ENCODE data around the gene GALNT16.
"Not testable (repeated sequence)": the region's sequence is repeated elsewhere in the genome, so short reads cannot be mapped to it uniquely, and the experiment has no call there.

The GALNT16 gene

DNA sequence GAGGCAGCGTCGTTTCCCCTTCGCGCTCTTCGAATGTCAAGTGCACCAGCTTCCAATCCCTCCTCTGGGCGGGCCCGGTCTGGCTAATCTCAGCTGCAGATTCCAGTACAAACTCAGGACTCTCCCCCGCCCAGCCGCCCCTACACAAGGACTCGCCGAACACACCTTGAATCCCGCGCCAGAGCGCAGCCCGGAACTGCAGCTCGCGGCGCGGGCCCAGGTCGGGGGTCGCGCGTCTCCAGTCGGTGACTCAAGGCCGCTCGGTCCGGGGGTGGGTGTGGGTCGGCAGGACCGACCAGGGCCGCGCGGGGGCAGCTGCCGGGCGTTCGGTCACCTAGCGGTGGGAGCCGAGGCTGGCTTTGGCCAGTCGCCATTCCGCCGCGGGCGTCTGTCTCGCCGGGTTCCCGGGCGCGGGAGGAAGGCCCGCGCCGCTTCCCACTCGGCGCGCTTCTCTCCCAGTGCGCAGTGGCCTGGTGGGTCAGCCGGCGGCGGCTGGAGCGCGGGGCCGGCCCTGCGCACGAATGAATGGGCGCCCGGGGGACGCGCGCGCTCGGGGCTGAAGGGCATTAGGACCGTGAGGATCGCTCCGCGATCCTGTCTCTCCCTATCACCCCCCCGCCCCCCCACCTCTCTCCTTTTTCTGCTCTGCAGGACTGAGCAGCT lies at the start of gene GALNT16:
Gene GALNT16 (plus strand): TSS at position 632 of the 663 bp plus-strand sequence. CDS start 133 bp downstream, outside the sequence.
- peak; percentile 72 for DNase-seq

GRCh38 chr14:69214393-69214792 lies 45.6 kb upstream of the GALNT16 start:
- no peak for DNase-seq

DNA sequence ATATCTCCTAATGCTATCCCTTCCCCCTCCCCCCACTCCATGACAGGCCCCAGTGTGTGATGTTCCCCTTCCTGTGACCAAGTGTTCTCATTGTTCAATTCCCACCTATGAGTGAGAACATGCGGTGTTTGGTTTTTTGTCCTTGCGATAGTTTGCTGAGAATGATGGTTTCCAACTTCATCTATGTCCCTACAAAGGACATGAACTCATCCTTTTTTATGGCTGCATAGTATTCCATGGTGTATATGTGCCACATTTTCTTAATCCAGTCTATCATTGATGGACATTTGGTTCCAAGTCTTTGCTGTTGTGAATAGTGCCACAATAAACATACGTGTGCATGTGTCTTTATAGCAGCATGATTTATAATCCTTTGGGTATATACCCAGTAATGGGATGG lies 42.3 kb upstream of the GALNT16 start:
- DNase-seq = not testable (repeated sequence)

DNA sequence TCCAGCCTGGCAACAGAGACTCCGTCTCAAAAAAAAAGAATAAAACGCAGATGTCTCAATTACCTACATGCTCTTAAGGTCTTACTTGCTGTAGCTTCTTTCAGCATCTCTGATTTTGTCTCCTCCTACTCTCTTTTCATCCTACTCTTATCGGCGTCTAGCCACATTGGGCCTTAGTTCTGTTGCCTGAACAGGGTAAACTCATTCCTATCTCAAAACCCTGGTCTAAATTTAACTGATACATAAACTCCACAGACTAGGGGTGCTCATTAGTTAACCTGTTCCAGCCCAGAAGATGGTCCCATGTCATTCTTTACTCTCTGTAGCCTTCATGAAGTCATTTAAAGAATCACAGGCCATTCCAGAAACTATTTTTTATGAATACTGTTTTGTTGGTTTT lies 35.0 kb upstream of the GALNT16 start:
- DNase-seq = no peak

DNA sequence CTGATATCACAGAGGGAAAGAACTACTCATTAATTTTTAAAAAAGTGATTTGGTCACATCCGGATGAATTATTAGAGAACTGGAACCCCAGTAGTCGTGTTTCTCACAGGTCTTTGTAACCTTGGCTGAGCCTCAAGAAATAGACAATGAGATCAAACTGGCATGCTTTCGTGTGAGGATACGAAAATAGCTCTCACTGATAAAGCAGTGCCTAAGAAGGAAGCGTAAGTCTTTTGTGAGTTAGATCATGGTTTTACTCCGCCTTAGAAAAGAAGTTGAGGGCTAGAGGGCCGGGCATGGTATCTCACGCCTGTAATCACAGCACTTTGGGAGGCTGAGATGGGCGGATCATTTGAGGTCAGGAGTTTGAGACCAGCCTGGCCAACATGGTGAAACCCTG lies 33.8 kb upstream of the GALNT16 start:
- no peak for DNase-seq

DNA sequence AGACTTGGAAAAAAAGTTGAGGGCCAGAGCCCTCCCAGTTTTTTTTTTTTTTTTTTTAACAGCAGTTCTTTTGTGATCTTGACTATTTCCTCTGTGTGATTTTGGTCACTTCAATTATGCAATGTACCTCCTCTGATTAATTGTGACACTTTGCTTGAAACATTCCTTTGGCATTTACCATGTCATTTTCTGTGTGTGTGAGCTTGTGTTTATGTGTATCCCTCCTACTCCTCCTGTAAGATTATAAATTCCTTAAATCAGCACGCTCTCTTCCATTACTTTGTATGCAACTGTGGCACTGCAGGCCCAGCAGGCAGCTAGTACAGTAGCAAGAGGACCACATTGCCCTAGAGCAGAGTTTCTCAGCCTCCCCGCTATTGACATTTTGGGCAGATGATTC lies 33.2 kb upstream of the GALNT16 start:
- no peak for DNase-seq

DNA sequence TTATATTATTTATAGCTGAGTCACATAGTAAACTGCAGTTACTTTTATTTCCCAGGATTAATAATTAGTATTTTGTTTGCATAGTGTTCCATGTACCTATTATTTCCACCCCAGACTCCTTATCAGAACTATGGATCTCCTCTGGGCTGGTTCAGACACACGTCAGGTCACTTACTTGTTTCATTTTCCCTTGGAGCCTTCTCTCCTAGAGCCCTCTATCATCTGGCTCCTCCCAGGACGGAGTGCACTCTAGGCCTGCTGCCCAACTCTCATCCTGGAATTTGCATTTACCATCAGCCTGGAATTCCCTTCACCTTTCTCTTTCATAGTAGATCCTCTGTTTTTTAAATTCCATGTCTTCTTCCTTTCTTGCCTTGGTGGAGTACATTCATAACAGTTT lies 28.5 kb upstream of the GALNT16 start:
- DNase-seq = no peak

- no peak for DNase-seq
Measured at GRCh38 chr14:69232388-69232787, 27.6 kb upstream of the GALNT16 start.

DNA sequence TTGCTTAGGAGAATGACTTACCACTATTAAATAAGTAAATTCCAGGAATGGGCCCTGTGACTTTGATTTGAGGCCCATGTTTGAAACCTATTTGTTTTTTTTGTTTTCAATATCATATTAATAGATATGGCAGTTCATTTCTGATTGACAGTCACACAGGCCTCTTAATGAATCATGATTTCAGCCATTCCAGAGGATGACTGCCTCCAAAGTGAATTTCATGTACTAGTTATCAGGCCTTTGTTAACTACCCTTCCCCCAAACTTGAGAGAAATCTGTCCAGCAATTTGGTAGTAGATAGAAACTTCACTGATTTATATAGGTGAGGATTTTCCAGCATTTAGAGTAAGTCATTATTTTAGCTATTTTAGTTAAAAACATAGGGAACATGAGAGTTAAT lies 25.9 kb upstream of the GALNT16 start:
- no peak for DNase-seq

DNA sequence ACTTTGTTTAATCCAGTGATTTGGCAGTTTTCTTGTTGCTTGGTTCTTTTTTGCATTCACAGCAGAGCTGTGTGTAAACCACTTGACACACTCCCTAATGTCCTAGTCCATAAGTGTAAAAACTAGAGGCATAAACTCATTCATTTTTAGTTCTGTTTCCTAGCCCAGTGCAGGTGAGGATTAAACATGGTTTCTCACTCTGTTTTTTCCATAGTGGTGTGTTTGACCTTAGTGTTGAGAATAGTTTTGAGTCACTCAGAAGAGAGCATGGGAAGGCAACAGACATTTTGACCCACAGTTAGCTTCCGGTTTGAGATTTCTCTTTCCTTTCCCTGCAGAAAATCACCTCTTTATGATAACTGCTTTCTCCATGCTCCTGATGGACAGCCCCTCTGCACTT lies 24.2 kb upstream of the GALNT16 start:
- no peak for DNase-seq

DNA sequence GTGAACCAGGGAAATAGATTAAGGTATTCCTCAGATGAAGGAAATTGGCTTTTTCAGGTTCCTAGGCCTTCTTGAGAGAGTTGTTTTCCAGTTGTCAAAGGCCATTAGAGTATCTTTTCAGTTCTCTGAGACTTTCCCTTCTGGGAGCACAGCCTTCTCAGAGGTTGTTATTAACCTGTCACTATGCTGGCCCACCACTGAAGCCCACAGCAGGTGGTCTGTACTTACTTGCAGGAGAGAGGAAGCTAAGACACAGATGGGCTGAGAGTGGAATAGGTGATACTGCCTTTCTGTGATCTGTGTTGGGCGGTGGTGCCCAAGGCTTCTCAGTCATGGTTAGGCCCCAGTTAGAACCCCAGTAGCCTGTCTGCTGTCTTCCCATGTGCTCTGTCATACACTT lies 22.8 kb upstream of the GALNT16 start:
- DNase-seq = no peak

GRCh38 chr14:69237584-69237983 lies 22.4 kb upstream of the GALNT16 start:
- DNase-seq = no peak

GRCh38 chr14:69238883-69239282 lies 21.1 kb upstream of the GALNT16 start:
- DNase-seq = no peak

GRCh38 chr14:69240527-69241173 lies 19.3 kb upstream of the GALNT16 start:
- no peak for DNase-seq

- no peak for DNase-seq
Measured at GRCh38 chr14:69241577-69241976, 18.4 kb upstream of the GALNT16 start.

DNA sequence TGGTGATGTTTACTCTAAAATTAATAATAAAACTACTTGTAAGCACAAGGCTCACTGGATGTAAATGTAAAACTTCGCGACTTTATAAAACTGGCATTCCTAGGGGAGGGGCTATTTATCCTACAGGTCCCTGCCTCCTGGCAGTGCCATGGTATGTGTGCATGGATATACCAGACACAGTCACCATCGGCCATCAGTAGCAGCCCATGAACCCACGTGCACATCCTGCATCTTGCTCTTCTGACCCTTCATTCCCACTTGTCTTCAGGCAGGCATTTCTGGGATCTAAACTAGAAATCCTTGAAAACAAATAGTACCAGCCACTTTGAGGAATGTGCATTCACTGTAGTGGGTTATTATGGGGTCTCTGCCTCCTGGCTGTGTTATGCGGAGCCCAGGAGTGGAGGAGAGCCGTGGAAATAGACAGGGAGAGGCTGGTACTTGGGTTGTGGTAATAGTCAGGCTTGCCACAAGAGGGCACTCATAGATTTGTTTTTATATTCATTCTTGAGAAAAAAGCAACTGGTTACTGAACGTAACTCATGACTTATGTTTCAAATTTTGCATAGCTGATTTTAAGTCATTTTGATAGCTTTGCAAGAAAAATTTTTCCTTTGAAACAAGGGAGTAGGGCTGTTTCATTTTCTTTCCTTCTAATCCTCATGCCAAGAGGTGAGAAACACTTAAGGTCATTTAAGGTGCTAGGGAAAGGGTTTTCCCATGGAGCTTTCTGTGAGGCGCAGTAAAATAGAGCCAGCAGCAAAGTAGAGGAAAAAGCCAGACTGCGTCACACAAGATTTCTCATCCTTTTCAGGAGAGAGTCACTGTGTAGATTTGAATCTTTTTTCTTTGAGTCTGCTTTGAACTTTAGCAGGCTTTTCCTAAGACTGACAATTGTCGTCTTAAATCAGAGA lies 17.4 kb upstream of the GALNT16 start:
- peak; percentile 27 for DNase-seq

DNA sequence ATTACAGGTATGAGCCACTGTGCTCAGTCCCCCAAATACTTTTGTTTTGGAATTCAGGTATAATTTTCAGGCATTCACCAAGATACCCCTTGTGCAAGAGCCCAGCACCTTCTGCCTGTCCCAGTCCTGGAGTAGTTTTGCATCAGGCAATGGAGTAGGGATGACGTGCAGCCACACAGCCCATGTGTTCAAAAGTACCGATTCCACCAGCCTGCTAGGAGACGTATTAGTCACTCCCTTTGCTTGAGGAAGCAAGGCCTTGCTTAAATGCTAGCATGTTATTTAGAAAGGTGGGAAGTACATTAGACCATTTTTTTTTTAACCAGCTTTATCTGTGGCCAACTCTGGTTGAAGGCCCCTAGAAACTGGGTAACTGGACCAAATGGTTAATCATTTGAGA lies 15.0 kb upstream of the GALNT16 start:
- no peak for DNase-seq

DNA sequence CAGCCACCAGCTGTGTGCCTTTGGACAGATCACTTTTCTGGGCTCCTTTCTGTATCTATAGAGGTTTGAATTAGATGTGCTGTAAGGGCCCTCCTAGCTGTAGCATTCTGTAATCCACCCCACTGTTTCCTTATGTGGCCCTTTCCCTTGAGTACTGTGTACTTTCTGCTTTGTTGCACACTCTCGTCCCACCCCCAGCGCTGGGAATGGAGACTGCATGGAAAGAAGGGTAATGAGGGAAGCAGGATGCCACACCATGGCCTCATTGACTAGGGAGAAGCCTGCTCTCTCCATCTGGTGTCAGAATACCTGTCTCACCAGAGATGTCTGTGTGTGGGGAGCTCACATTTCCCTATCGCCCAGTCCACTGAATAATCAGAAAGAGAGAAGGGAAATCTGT lies 13.6 kb upstream of the GALNT16 start:
- DNase-seq = no peak

DNA sequence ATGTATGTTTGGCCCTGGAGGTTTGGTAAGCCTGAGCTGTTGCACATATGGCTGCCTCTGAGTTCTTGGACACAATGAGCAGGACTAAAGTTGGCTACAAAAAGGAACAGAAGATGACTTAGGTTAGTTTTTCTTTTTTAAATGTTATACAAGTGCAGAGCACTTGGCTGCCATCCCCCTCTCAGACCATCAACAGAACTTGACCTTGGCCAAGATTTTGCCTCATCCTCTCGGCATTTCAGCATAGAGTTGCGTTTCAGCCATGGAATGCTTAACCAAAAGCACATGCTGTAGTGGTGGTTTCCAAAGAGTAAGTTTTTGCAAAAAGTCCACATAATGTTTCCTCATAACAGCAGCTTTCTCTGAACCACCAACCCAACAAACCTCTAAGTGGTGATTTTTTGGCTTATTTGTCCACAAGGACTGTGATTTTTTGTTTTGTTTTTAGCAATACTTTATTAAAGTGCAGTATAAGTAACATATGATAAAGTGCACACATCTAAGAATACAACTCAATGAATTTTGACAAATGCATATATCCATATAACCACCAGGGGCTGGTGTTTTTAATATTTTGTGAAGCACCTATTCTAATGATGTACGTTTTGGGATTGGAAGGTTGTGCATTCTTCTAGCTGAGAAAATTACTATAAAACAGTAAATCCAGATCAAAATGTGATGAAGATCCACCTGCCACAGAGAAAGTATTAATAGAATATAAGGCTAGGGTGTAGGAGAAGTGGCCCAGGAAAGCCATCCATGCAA lies 12.1 kb upstream of the GALNT16 start:
- no peak for DNase-seq

DNA sequence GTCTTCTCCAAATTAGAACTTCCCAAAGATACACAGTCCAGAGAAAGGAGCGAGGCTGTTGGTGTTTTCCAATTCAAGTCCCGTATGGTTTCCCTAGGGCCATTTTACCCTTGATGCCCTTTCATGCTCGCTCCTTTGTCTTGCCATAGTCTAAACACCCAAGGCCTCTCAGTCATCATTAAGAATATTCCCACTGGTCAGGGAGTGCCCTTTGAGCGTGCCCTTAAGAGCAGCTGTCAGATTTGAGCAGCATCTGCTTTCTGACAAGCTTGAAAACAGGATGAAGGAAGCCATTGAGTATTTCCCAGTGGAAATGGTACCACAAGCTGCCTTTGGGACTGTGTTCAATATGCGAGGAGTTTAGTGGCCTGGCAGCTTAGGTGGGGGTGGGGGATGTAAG lies 10.4 kb upstream of the GALNT16 start:
- no peak for DNase-seq

DNA sequence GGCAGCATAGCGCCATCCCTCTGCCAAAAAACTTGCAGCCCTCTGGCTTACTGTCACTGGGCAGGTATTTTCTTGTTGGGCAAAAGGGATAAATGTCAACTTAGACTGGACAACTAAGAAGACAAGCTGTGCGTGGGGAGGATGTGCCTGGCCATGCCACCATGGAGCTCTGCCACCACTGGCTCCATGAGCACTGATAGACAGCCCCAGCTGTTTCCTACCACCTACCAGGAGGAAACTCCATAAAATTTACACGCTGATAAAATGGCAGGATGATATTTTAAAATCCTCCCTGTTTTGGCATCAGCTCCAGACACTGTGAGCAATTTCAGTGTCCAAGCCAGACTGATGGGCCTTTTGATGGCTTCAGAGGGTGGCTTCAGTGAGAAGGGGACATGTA lies 7.1 kb upstream of the GALNT16 start:
- DNase-seq = no peak

- DNase-seq = no peak
Measured at GRCh38 chr14:69259168-69259526, 811 bp upstream of the GALNT16 start.

GRCh38 chr14:69260190-69260860 lies 367 bp downstream of the GALNT16 start:
- DNase-seq = peak; percentile 47

Measured in NCI-H146 (cell line).